DND-41 (cell line): ENCODE results near the gene PFDN6.

ENCODE experiments used
- CTCF ChIP-seq: IDR thresholded peaks from 2 replicates; pipeline ENCODE4 v1.5.1; 2012; ENCODE audit warnings: borderline replicate concordance, low read length, moderate library complexity, mild to moderate bottlenecking; ENCODE audit not compliant: poor library complexity, severe bottlenecking; ENCODE audit errors: extremely low read depth
- EZH2 ChIP-seq: IDR thresholded peaks from 3 replicates; pipeline ENCODE4 v1.6.1; 2012; ENCODE audit warnings: borderline replicate concordance, low read depth, mild to moderate bottlenecking, moderate library complexity, low read length, inconsistent platforms; ENCODE audit not compliant: severe bottlenecking

- TF ChIP-seq CTCF (no peak), EZH2 (no peak)
Measured at GRCh38 chr6:33288921-33289783, at the start of gene PFDN6, which contains the start of gene WDR46.
